Left colon (tissue), 2 donors: Measurements from ENCODE around the gene LEKR1. TPM values are rescaled to one million over a fixed set of nuclear protein-coding genes. Genes with fewer than 3 reads are reported as not detected.
"Not testable (repeated sequence)": the region's sequence is repeated elsewhere in the genome, so short reads cannot be mapped to it uniquely, and the experiment has no call there.

Experiments
- ATAC-seq: fragments of 200-7000 bp; cut with Tn5 transposase; one replicate; pipeline ENCODE4 v1.9.1; 2020; ENCODE audit warnings: mild to moderate bottlenecking, moderate library complexity
- DNase-seq, 2 donors: peaks; one replicate each; pipeline ENCODE4 v3.0.0-alpha.2; 2020
- intact Hi-C, 2 donors: fragments of 100-400 bp; cut with DNase I in 1 of 2; cut with micrococcal nuclease in 1 of 2; formaldehyde crosslinking; loops; one replicate each; pipeline versions ENCODE4 v1.11.2 to v1.14.0; 2022; cut with DNase I, micrococcal nuclease
- total RNA-seq, 2 donors: library from RNA; stranded (reverse); fragmentation: NEBNext Ultra II Directional; extraction: Animal tissue kit (Norgen Biotek cat#: 25700); gene quantifications; one replicate each; pipeline ENCODE4 v1.2.1, GENCODE V29; 2021
- donor health status: DM: no; HTN: no; CAD: no.
- donor health status: DM: yes; HTN: yes; CAD: no.

The LEKR1 gene
- total RNA-seq, 2 donors from 2014 or later = 1.1 to 2.1 TPM

DNA sequence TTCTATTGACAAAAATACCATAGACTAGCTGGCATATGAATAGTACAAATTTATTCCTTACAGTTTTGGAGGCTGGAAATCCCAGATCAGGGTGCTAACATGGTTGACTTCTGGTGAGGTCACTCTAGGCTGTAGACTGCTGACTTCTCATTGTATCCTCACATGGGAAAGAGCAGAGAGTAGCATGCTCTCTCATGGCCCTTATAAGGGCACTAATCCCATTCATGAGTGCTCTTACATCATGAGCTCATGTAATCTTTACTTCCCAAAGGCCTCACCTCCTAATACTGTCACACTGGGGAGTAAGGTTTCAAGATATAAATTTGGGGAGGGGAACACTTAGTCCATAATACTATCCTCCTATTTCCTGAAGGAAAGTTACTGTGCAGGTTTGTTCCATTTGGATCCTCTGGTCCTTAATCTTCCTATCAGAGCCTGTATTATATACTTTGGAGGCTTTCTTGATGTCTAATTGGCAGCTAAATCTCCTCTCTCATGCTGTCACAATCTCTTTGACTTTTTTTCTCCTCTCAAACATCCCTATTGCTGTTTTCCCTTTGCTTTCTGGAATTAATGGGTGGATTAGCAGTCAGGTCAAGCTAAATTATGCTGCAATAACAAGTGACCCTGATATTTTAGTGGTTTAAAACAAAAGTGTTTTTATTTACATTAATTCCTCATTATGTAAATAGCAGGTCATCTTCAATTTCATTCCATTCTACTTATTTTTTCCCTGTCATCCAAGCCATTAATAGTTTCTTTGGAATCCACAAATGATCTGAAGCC lies 23.1 kb upstream of the LEKR1 start:
- intact Hi-C loops = no loop called here
- ATAC-seq (no peak), DNase-seq (no peak)

DNA sequence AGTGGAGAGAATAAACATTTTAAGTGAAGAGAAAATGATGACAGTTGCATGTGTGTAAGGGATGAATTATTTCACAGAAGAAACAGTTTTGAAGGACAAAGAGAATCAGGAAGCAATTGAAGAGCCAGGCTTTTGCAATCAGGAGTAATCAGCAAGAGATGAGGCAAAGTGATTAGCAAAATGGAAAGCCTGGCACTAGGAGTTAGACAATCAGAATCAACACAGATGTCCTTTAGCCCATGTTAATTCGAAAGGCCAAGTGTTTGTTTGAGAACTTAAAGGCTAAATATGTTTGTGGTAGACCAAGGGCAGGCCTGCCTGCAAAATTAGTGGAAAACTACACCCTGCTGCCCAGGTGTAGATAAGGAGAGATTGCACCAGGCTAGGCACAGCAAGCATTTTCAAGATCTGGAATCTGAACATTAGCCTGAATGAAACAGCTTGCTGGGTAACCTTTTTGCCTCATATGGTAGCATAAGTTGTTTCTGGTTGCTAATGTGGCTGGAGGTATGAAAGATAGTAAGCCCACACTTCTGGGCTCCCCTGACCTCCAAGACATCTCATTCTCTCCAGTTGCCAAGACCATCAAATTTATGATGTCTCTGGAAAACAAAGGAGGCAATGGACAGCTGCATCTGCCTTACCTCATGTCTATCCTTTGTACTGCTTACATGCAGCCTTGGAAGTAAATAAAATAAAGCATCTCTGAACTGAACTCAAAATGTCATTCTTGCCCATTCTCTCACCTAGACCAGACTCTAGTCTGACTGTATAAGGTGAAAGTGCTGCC lies 22.0 kb upstream of the LEKR1 start:
- no peak for DNase-seq
- ATAC-seq = no peak
- intact Hi-C loops = no loop called here

DNA sequence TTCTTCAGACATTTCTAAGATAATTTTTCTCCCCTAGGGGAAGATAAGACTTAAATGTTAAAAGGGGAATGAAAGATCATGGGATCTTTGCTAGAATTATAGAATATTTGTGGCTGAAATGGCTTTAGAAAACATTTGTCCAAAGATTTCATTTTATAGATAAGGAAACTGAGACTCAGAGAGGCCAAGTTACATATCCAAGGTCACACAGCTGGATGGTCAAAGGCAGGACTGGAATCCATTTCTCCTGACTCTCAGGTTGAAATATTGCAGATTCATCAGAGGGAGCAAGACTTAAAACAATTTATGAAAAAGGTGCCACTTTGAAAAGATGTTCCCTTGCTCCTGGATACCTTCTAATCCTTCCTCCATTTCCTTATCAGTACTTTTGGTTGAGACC lies 19.5 kb upstream of the LEKR1 start:
- intact Hi-C loops = no loop called here
- ATAC-seq (no peak), DNase-seq (no peak)

DNA sequence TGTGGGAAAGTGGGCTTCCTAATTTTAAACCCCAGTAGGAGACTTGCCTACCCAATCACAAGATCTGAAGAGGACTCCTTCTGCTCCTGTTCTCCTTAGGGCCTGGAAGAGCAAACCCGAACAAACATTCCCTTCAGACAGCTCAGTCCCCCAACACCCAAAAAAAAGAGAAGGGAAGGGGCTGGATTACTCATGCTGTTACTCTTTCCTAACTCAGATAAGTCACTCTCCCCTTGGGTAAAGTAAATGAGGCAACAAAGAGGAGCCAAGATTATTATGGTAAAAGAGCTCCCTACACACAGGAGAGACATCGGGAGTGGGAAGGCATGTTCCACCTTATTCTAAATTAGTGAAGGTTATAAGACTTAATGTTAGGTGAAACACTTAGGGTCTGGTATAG lies 18.1 kb upstream of the LEKR1 start:
- ATAC-seq (no peak), DNase-seq (no peak)
- intact Hi-C loops = no loop called here

DNA sequence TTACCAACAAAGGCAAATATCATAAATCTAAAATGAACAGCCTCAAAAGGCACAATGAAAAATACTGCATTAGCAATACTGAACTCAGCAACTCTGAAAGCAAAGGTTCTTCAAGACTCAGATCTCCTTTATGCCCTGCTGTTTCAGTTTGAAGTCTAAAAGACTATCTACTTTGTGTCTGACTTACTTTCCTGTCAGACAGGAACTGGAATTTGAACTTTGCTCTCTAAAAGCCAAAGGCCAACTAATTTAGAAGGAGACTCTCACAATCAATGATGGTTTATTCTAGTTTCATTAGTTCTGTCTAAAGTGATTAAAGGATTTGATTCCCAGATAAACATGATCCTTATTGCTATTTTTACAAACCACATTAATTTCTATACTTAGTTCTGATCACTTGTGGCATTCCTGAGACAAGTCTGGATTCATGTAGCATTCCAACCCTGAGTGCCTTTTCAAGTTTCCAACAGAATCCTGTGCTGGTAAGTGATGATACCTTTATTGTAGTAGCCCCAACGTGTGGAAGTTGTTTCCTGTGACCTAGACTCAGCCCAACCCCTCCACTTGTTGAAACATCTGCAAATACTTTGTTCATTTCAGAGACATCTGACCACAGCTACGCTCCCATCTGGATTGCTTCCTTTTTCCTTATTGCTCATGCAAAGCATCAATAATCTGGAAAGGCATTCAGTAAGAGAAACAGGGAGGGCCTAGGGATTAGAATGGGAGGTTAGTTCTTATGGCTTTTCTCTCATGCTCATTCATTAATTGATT lies 14.9 kb upstream of the LEKR1 start:
- intact Hi-C loops = no loop called here
- ATAC-seq = peak; percentile 74
- DNase-seq = peak in 1 of 2 donors; percentile 49

DNA sequence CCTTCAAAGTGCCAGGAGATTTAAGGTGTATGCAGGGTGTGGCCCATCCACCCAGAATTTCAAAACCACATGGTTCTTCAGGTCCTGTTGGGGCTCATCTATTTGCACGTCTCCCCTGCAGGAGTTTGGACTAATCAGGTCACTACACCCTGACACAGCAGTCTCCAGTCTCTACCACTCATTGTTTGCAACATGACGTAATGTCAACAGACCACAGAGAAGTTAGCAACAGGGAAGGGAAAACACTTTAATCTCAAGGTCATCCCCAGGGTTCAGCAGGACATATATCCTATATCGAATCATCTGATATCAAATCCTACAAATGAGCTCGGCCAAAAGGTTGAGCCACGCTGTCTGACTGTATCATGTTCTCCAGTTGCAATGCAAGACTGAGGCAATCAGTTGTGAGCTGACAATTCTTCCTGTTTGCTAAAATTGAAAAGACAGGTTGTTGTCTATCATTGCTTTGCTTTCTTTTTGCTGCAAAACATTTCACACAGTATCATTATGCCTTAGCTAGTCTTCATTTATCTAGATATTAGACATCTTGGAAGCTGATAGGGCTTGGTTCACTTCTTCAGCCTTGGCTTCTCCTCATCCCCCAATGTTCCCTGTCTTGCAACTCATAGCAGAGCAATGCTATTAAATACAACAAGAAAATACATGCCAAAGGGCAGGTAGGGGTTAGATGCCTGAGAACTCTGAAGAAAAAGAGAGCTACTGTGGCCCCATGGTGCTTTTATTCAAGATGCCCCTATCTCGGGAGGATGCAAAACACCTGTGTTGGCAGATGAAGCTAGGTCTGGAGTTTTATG lies 13.4 kb upstream of the LEKR1 start:
- intact Hi-C loops = no loop called here
- peak in 1 of 2 donors; percentile 46 for DNase-seq
- peak; percentile 51 for ATAC-seq

DNA sequence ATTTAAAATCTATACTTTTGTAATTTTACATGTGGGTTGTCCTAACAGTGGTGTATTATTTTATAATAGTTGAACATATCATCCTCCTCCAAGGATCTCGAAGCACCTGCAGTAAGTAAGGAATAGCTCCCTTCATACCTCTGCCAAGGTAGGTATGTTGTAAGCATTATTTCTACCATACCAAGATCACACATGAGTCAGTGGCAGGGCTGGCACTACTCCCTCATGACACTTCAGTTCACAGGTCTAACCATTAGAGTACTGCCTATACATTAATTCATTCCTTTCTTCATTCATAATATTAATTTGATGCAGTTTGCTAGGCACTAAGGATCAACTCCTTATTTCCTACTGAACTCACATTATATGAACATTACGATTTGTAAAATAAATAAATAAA lies 11.9 kb upstream of the LEKR1 start:
- ATAC-seq (no peak), DNase-seq (no peak)
- intact Hi-C loops = no loop called here

DNA sequence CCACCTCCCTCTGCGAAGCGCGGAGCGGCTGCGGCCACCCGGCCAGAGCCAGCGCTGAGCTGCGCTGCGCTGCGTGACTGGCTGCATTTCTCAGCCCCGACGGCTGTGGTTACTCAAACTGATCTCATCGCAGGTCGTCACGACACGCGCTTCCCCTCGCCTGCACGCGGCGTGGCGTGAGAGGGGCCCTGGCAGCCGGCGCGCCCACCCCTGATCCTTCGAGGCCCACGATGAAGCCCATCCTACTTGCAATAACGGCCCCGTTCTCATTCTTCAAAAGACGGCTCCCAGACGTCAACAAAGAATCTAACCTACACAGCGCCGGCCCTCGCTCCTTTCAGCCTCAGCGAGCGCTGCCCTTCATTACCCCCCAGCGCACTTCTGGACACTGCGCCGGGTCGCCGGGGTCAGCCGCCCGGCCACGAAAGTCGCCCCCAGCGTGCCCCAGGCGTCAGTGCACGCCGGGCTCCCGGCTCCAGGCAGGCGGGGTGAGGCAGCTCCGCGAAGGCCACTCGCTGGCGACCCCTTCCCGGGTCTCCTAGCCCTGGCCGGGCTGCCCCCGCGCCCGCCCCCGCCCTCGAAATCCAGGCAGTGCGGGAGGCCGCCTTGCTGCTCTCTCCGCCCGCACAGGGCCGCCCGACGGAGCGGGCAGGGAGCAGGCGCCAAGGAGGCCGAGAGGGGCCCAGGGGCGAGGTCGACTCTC lies 9.9 kb upstream of the LEKR1 start:
- intact Hi-C loops = loop anchor here in 1 of 2 donors (5.0 kb wide), 1 partner anchor 139 kb away; no protein-coding TSS in a partner anchor
- ATAC-seq (peak; percentile 38), DNase-seq (peak; percentile 41 to 55)

DNA sequence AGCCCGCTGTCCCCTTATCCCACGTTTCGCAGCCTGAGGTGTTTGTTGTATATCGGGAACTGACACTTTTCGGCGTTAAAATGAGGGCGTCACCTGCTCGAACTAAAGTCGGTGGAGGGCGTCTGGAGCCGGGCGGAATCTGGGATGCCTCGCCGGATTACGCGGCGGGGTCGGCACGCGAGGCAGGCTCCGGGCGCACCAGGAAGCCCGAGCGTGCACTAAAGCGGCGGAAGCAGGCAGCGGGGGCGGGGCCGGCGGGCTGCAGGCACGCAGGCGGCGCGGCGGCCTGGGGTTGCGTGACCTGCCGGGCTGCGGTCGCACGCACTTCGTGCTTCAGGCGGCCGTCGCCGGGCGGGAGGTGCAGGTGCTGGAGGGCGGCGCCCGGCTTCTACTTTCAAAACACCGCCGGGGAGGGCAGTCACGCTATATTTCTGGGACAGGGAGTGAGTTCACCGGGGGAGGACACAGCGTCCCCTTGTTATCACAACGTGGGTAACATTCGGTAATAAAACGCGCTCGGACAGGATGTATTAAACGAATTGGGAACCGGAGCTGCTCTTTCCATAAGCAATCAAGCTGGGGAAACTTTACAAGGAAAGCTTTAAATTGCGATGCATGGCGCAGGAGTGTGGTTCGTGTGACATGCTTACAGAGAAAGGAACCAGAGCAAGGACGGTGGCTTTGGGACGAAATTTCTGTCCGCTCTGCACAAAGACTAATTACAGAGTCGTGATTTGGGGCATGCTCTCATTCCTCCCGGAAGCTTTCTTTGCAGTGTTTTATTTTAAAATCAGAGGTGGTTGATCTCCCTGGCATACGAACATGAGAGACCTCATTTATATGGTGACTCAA lies 9.1 kb upstream of the LEKR1 start:
- DNase-seq (peak; percentile 93 to 94), ATAC-seq (peak; percentile 89)
- intact Hi-C loops = loop anchor here in 1 of 2 donors (5.0 kb wide), 1 partner anchor 140 kb away; no protein-coding TSS in a partner anchor

DNA sequence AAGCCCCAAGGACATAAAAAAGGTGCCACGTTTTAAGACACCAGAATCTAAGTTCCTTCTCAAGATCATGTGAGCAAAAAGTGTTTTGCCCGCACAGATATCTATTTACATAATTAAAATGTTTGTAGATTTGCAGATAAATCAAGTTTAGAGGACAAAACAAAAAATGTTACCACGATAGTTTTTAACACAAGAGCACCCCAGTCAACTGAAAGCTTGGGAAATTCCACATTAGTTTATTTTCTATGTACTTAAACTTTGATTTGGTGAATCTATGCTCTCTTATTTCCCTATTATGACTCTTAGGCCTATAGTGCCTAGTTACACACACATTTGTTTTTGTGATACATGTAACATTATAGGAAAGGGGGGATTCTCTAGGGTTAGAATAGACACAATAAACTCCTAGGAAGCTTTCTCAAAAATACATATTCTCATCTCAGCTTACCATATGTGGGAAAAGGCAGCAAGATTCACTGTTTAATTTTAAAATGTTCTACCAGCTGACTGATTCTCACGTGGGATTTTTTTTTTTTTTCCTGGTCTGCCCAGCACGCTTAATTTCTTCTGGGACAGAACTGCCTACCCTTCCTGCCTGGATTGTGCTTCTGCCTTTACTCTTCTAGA lies 8.4 kb upstream of the LEKR1 start:
- intact Hi-C loops = loop anchor here in 1 of 2 donors (5.0 kb wide), 1 partner anchor 140 kb away; no protein-coding TSS in a partner anchor
- no peak for DNase-seq
- no peak for ATAC-seq

DNA sequence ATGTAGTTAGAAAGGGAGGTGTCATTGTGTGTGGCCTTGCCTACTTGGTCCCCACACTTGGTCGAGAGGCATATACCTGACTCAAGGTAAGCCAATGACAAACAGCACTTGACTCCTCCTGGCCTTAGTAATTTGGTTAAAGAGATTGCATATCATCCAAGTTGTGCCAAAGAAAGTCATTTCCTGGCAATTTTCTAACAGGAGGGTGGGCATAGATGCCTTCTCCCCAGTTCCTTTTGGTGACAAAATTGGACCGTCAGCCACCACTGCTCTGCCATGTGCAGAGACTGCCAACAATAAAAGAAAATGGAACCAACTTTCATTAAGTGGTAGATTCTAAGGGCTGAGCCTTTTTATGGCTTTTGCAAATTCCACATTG lies 7.9 kb upstream of the LEKR1 start:
- intact Hi-C loops = loop anchor here in 1 of 2 donors (5.0 kb wide), 1 partner anchor 141 kb away; no protein-coding TSS in a partner anchor
- ATAC-seq = no peak
- DNase-seq = no peak

DNA sequence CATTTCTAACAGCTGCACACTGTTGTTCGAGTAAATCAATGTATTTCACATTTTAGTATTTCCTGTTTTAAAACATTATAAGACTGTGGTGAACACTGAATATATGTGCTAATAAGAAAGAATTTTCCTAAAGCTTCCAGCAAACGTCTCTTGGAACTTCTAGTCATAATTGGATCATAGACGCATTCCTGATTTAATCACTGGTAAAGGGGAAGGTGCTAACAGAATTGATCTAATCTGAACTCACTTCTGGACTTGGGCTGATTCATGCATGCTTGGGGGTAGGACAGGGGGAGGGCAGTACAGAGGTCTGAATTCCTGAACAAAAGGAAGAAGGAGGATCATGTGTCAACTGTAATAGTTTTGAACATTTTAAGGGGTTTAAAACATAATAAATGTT lies 7.3 kb upstream of the LEKR1 start:
- DNase-seq = no peak
- intact Hi-C loops = loop anchor here in 1 of 2 donors (5.0 kb wide), 1 partner anchor 142 kb away; no protein-coding TSS in a partner anchor
- ATAC-seq = no peak

DNA sequence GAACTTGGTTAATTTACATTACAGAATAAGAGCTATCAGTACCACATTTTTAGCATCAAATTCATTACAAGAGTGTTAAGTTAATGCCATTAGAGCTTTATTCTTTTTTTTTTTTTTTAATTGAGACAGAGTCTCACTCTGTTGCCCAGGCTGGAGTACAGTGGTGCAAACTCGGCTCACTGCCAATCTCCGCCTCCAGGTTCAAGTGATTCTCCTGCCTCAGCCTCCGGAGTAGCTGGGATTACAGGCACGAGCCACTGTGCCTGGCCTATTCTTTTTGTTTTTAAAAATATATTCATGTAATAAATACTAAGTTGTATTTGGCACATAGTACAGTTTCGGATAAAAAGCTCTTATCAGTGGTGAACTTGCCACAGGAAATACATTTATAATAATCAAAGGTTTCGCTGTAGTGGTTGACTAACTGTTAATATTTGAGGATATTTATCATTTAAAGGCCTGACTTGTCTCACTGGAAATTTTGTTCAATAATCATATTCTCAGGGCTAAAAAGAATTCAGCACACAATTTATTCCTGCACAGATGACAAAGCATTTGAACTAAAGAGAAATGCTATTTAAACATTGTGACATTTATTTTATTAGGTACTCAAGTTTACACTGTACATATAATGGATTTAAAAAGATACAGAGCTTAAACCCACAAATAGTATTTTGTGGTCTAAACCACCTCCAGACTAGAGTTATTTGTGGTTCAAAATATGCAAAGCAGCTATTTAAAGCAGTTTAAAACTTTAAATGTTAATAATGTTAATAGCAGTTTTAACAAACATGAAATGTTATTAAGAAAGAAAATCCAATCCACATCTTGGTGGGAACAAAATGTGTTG lies 6.1 kb upstream of the LEKR1 start:
- no peak for DNase-seq
- intact Hi-C loops = loop anchor here in 1 of 2 donors (5.0 to 10.0 kb wide), 3 partner anchors 143 to 317 kb away; partner anchors contain the start of gene SSR3
- no peak for ATAC-seq

DNA sequence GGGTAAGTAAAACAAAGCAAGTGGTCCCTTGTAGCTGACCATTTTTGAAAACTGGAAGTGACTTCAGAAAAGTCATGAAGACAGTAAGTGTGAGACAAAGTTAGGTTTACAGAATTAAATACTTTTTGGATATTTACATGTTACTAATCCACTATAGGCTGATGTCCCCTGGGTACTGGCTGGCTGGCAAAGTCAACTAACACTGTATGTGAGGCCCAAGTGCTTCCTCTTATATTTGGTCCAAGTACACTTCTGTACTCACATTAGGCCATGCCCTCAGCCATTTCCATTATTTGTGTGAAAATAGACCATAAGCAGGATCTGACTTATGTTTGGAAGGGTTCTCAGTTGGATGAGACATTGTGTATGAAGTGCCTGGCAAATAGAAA lies 5.5 kb upstream of the LEKR1 start:
- DNase-seq (no peak), ATAC-seq (no peak)
- intact Hi-C loops = loop anchor here in 1 of 2 donors (5.0 to 10.0 kb wide), 2 partner anchors 266 to 317 kb away; partner anchors contain the start of gene SSR3

DNA sequence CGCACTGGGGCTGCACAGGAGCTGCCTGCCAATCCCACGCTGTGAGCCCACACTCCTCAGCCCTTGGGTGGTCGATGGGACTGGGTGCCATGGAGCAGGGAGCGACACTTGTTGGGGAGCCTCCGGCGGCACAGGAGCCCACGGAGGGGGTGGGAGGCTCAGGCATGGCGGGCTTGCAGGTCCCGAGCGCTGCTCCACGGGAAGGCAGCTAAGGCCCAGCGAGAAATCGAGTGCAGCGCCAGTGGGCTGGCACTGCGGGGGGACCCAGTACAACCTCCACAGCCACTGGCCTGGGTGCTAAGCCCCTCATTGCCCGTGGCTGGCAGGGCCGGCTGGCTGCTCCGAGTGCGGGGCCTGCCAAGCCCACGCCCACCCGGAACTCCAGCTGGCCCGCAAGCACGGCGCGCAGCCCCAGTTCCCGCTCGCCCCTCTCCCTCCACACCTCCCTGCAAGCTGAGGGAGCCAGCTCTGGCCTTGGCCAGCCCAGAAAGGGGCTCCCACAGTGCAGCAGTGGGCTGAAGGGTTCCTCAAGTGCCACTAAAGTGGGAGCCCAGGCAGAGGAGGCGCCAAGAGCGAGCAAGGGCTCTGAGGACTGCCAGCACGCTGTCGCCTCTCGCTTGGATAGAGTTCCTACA lies 3.4 kb upstream of the LEKR1 start:
- not testable (repeated sequence) for ATAC-seq, DNase-seq
- intact Hi-C loops = loop anchor here in 1 of 2 donors (5.0 to 10.0 kb wide), 2 partner anchors 268 to 315 kb away; partner anchors contain the start of gene SSR3
